Measurements from ENCODE around the gene SPOCK1.

The SPOCK1 gene

GRCh38 chr5:137372016-137372772 lies 126.9 kb downstream of the SPOCK1 start:
- Histone ChIP-seq H3K4me3 (ENCODE audit: low read depth in 1 of 2, low read length in 2 of 2) (no peak overlapping the region), H3K27me3 (ENCODE audit: control insufficient read depth in 1 of 2, insufficient read depth in 2 of 2, low read length in 2 of 2) (peaks cover 0 to 4% of the 10 kb centered on the region in 2 donors), H3K27ac (ENCODE audit: low read depth, low read length) (no peak overlapping the region), H3K9me3 (ENCODE audit: control insufficient read depth in 1 of 2, low read length in 2 of 2) (no peaks in the 10 kb centered on the region), H3K36me3 (ENCODE audit: control insufficient read depth in 1 of 2, insufficient read depth in 2 of 2, low read length in 2 of 2) (no peaks in the 10 kb centered on the region), H3K4me1 (ENCODE audit: control insufficient read depth in 1 of 2, insufficient read depth in 2 of 2, low read length in 2 of 2) (no peaks in the 10 kb centered on the region), H3K9ac (ENCODE audit: low read depth in 1 of 2, low read length in 2 of 2) (no peak overlapping the region)

- H3K36me3 ChIP-seq (ENCODE audit: control insufficient read depth in 1 of 2, insufficient read depth in 2 of 2, low read length in 2 of 2) = no peaks in the 10 kb centered on the region
- no peak overlapping the region for H3K9ac ChIP-seq (ENCODE audit: low read depth in 1 of 2, low read length in 2 of 2)
- H3K4me1 ChIP-seq (ENCODE audit: control insufficient read depth in 1 of 2, insufficient read depth in 2 of 2, low read length in 2 of 2) = no peaks in the 10 kb centered on the region
- no peak overlapping the region for H3K27ac ChIP-seq (ENCODE audit: low read depth, low read length)
- no peaks in the 10 kb centered on the region for H3K9me3 ChIP-seq (ENCODE audit: control insufficient read depth in 1 of 2, low read length in 2 of 2)
- no peak overlapping the region for H3K4me3 ChIP-seq (ENCODE audit: low read depth in 1 of 2, low read length in 2 of 2)
- no peaks in the 10 kb centered on the region for H3K27me3 ChIP-seq (ENCODE audit: control insufficient read depth in 1 of 2, insufficient read depth in 2 of 2, low read length in 2 of 2)
Observed at GRCh38 chr5:137370096-137371071, 128.7 kb downstream of the SPOCK1 start.

GRCh38 chr5:137368651-137369050 lies 130.5 kb downstream of the SPOCK1 start:
- Histone ChIP-seq H3K4me3 (ENCODE audit: low read depth in 1 of 2, low read length in 2 of 2) (no peak overlapping the region), H3K4me1 (ENCODE audit: control insufficient read depth in 1 of 2, insufficient read depth in 2 of 2, low read length in 2 of 2) (no peaks in the 10 kb centered on the region), H3K27ac (ENCODE audit: low read depth, low read length) (no peak overlapping the region), H3K27me3 (ENCODE audit: control insufficient read depth in 1 of 2, insufficient read depth in 2 of 2, low read length in 2 of 2) (no peaks in the 10 kb centered on the region), H3K36me3 (ENCODE audit: control insufficient read depth in 1 of 2, insufficient read depth in 2 of 2, low read length in 2 of 2) (no peaks in the 10 kb centered on the region), H3K9me3 (ENCODE audit: control insufficient read depth in 1 of 2, low read length in 2 of 2) (no peaks in the 10 kb centered on the region), H3K9ac (ENCODE audit: low read depth in 1 of 2, low read length in 2 of 2) (no peak overlapping the region)

GRCh38 chr5:137367951-137368350 lies 131.2 kb downstream of the SPOCK1 start:
- Histone ChIP-seq H3K4me3 (ENCODE audit: low read depth in 1 of 2, low read length in 2 of 2) (no peak overlapping the region), H3K9ac (ENCODE audit: low read depth in 1 of 2, low read length in 2 of 2) (no peak overlapping the region), H3K27ac (ENCODE audit: low read depth, low read length) (no peak overlapping the region), H3K36me3 (ENCODE audit: control insufficient read depth in 1 of 2, insufficient read depth in 2 of 2, low read length in 2 of 2) (no peaks in the 10 kb centered on the region), H3K4me1 (ENCODE audit: control insufficient read depth in 1 of 2, insufficient read depth in 2 of 2, low read length in 2 of 2) (no peaks in the 10 kb centered on the region), H3K9me3 (ENCODE audit: control insufficient read depth in 1 of 2, low read length in 2 of 2) (no peaks in the 10 kb centered on the region), H3K27me3 (ENCODE audit: control insufficient read depth in 1 of 2, insufficient read depth in 2 of 2, low read length in 2 of 2) (no peaks in the 10 kb centered on the region)

GRCh38 chr5:137366526-137366925 lies 132.6 kb downstream of the SPOCK1 start:
- Histone ChIP-seq H3K27ac (ENCODE audit: low read depth, low read length) (no peak overlapping the region), H3K27me3 (ENCODE audit: control insufficient read depth in 1 of 2, insufficient read depth in 2 of 2, low read length in 2 of 2) (no peaks in the 10 kb centered on the region), H3K4me1 (ENCODE audit: control insufficient read depth in 1 of 2, insufficient read depth in 2 of 2, low read length in 2 of 2) (no peaks in the 10 kb centered on the region), H3K36me3 (ENCODE audit: control insufficient read depth in 1 of 2, insufficient read depth in 2 of 2, low read length in 2 of 2) (no peaks in the 10 kb centered on the region), H3K9ac (ENCODE audit: low read depth in 1 of 2, low read length in 2 of 2) (no peak overlapping the region), H3K4me3 (ENCODE audit: low read depth in 1 of 2, low read length in 2 of 2) (no peak overlapping the region), H3K9me3 (ENCODE audit: control insufficient read depth in 1 of 2, low read length in 2 of 2) (no peaks in the 10 kb centered on the region)

- Histone ChIP-seq H3K9me3 (ENCODE audit: control insufficient read depth in 1 of 2, low read length in 2 of 2) (no peaks in the 10 kb centered on the region), H3K27ac (ENCODE audit: low read depth, low read length) (no peak overlapping the region)
Observed at GRCh38 chr5:137365126-137365865, 133.8 kb downstream of the SPOCK1 start.

GRCh38 chr5:137361280-137361679 lies 137.8 kb downstream of the SPOCK1 start:
- Histone ChIP-seq H3K9ac (ENCODE audit: low read depth in 1 of 2, low read length in 2 of 2) (no peak overlapping the region), H3K4me3 (ENCODE audit: low read depth in 1 of 2, low read length in 2 of 2) (no peak overlapping the region), H3K4me1 (ENCODE audit: control insufficient read depth in 1 of 2, insufficient read depth in 2 of 2, low read length in 2 of 2) (no peaks in the 10 kb centered on the region)

More at GRCh38 chr5:137365126-137365865, 133.8 kb downstream of the SPOCK1 start:
- Histone ChIP-seq H3K4me1 (ENCODE audit: control insufficient read depth in 1 of 2, insufficient read depth in 2 of 2, low read length in 2 of 2) (no peaks in the 10 kb centered on the region), H3K9ac (ENCODE audit: low read depth in 1 of 2, low read length in 2 of 2) (no peak overlapping the region), H3K4me3 (ENCODE audit: low read depth in 1 of 2, low read length in 2 of 2) (no peak overlapping the region), H3K27me3 (ENCODE audit: control insufficient read depth in 1 of 2, insufficient read depth in 2 of 2, low read length in 2 of 2) (peaks cover 0 to under 1% of the 10 kb centered on the region in 2 donors), H3K36me3 (ENCODE audit: control insufficient read depth in 1 of 2, insufficient read depth in 2 of 2, low read length in 2 of 2) (no peaks in the 10 kb centered on the region)

GRCh38 chr5:137360607-137361006 lies 138.5 kb downstream of the SPOCK1 start:
- H3K4me3 ChIP-seq (ENCODE audit: low read depth in 1 of 2, low read length in 2 of 2) = no peak overlapping the region
- peaks cover 0 to 9% of the 10 kb centered on the region in 2 donors for H3K27me3 ChIP-seq (ENCODE audit: control insufficient read depth in 1 of 2, insufficient read depth in 2 of 2, low read length in 2 of 2)
- no peaks in the 10 kb centered on the region for H3K9me3 ChIP-seq (ENCODE audit: control insufficient read depth in 1 of 2, low read length in 2 of 2)
- H3K36me3 ChIP-seq (ENCODE audit: control insufficient read depth in 1 of 2, insufficient read depth in 2 of 2, low read length in 2 of 2) = no peaks in the 10 kb centered on the region
- no peak overlapping the region for H3K27ac ChIP-seq (ENCODE audit: low read depth, low read length)
- H3K9ac ChIP-seq (ENCODE audit: low read depth in 1 of 2, low read length in 2 of 2) = no peak overlapping the region
- H3K4me1 ChIP-seq (ENCODE audit: control insufficient read depth in 1 of 2, insufficient read depth in 2 of 2, low read length in 2 of 2) = no peaks in the 10 kb centered on the region

More at GRCh38 chr5:137361280-137361679, 137.8 kb downstream of the SPOCK1 start:
- H3K9me3 ChIP-seq (ENCODE audit: control insufficient read depth in 1 of 2, low read length in 2 of 2) = no peaks in the 10 kb centered on the region
- H3K36me3 ChIP-seq (ENCODE audit: control insufficient read depth in 1 of 2, insufficient read depth in 2 of 2, low read length in 2 of 2) = no peaks in the 10 kb centered on the region
- peaks cover 0 to 9% of the 10 kb centered on the region in 2 donors for H3K27me3 ChIP-seq (ENCODE audit: control insufficient read depth in 1 of 2, insufficient read depth in 2 of 2, low read length in 2 of 2)
- no peak overlapping the region for H3K27ac ChIP-seq (ENCODE audit: low read depth, low read length)

GRCh38 chr5:137359941-137360340 lies 139.2 kb downstream of the SPOCK1 start:
- Histone ChIP-seq H3K27ac (ENCODE audit: low read depth, low read length) (no peak overlapping the region), H3K4me1 (ENCODE audit: control insufficient read depth in 1 of 2, insufficient read depth in 2 of 2, low read length in 2 of 2) (no peaks in the 10 kb centered on the region), H3K27me3 (ENCODE audit: control insufficient read depth in 1 of 2, insufficient read depth in 2 of 2, low read length in 2 of 2) (peaks cover 0 to 9% of the 10 kb centered on the region in 2 donors), H3K9me3 (ENCODE audit: control insufficient read depth in 1 of 2, low read length in 2 of 2) (no peaks in the 10 kb centered on the region), H3K36me3 (ENCODE audit: control insufficient read depth in 1 of 2, insufficient read depth in 2 of 2, low read length in 2 of 2) (no peaks in the 10 kb centered on the region), H3K4me3 (ENCODE audit: low read depth in 1 of 2, low read length in 2 of 2) (no peak overlapping the region), H3K9ac (ENCODE audit: low read depth in 1 of 2, low read length in 2 of 2) (no peak overlapping the region)

Data from duodenal mucosa (tissue), 2 donors.